Effector CD4-positive, alpha-beta T cell (primary cell): Measurements from ENCODE around the gene GYPC.
"Not testable (repeated sequence)": the region's sequence is repeated elsewhere in the genome, so short reads cannot be mapped to it uniquely, and the experiment has no call there.

Experiments
- DNase-seq: peaks from one replicate; pipeline ENCODE4 v3.0.0-alpha.2; 2020

Gene GYPC

DNA sequence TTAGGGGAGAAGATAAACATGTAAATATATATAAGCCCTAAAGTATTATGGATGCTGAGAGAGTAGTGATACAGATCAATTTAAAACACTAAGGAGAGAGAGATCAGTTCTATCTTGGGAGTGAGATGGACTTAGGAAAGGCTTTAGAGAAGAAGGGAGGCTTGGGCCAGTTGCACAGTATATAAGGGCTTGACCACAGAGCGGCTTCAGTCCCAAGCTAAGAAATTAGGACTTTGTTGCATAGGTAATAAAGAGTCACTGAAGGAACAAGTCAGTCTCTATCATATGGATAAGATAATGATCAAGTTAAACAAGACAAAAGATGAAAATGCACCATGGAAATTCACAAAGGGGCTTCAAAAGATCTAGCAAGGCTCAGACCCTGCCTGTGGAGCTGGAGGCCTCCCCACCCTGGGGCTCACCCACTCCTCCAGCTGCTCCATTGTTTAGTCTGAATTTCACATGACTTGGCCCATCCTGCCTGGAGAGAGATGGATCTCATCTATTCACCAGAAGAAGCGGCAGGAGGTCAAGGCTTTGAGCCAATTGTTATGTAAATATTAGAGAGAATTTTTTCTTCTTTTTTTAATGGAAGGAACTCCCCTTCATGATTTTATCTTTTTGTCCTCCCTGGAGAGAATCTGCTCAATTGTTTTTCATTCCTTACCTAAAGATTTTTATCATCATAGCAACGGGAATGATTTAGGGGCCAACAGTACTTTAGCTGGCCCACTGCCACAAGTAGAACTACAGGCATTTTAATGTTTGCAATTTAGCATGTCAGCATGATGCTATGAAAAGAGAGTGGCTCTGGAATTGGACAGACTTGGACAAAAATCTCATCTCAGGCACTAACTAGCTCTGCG, 44.0 kb downstream of the GYPC start:
- DNase-seq, result no peak

- no peak for DNase-seq
These were observed 44.7 kb downstream of the GYPC start for GRCh38 chr2:126700677-126701076.

- no peak for DNase-seq
These were observed 47.4 kb downstream of the GYPC start for GRCh38 chr2:126703311-126703710.

DNA sequence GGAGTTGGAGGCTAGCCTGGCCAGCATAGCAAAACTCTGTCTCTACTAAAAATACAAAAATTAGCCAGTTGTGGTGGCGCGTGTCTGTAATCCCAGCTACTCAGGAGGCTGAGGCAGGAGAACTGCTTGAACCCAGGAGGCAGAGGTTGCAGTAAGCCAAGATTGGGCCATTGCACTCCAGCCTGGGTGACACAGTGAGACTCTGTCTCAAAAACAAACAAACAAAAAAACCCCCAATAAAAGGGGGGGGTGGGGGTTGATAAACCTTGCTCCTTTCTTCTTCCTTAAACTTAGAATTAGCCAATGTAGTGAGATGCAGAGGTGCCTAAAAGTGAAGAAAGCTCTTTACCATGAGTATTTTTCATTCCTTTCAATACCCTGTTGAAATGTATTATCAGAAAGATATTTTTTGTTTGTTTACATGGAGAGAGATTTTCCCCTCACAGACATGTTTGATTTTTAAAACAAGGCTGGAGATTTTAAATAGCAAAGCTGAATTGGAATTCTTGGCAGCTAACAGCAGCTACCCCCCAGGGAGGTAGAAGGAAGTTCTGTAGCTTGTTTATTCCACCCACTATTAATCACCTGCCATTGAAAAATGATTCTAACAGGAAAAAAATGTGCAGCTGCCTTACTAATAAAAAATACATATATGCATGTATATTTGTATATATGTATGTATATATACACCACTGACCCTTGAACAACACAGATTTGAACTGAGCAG, 48.6 kb downstream of the GYPC start:
- no peak for DNase-seq

DNA sequence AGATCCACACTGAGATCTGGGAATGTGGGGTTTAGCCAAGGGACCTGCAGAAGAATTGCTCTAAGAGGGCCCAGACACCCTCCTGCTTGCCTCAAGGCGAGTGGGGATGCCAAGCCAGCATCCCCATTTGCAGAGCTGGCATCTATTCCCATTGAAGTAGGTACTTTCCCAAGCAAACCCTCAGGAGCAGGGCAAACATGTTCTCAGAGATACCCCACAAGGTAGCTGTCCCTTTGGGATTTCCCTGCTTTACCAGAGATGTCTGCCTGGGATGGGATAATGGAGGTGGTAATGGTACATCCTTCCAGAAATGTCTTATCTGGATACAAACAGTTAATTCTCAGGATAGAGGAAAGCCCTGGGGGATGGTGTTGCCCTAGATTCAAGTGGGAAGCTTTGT, 51.2 kb downstream of the GYPC start:
- no peak for DNase-seq

- no peak for DNase-seq
These were observed 52.0 kb downstream of the GYPC start for GRCh38 chr2:126707941-126708340.

GRCh38 chr2:126714191-126714965, 58.4 kb downstream of the GYPC start:
- no peak for DNase-seq

- DNase-seq, result no peak
These were observed 59.2 kb downstream of the GYPC start for GRCh38 chr2:126715111-126715510.

- no peak for DNase-seq
These were observed 59.8 kb downstream of the GYPC start for GRCh38 chr2:126715576-126716406.

DNA sequence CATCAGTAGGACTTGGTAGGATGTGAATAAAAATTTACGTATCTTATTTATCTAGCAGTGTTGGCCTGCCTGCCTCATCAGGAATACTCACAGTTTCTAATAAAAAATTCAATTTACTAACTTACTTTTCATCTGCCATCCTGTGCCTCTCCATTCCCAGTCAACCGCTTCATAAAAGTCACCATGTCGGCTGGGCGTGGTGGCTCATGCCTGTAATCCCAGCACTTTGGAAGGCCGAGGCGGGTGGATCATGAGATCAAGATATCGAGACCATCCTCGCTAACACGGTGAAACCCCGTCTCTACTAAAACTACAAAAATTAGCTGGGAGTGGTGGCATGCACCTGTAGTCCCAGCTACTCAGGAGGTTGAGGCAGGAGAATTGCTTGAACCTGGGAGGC, 61.3 kb downstream of the GYPC start:
- DNase-seq, result not testable (repeated sequence)

GRCh38 chr2:126717928-126718327, 62.0 kb downstream of the GYPC start:
- no peak for DNase-seq

DNA sequence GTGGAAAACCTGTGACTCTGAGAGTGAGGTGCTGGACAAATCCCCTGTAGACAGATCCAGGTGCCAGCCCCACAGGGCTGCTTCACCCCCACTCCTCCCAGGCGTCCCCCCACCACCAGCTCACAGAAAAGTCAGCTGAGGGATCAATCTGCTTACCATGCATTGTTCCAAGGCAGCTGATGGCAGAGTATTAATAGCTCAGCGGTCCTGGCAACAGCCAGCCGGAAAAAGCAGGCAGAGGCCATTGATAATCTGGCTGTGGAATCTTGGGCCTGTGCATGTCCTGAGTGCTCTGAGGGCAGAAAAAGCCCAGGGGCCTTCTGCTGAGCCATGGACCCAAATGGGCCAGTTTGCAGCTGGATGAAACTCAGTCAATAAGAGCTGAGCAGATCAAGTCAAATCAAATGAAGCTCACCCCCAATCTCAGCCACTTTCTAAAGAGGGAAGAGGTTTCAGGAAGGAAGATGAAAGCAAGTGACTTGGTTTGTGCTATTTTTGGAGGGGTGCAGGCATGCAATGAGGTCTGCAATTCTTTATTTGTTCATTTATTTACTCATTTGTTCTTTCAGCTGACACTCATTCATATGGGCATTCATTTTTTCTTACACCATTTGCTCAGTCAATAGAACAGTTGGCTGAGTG, 63.4 kb downstream of the GYPC start:
- no peak for DNase-seq

GRCh38 chr2:126719833-126720351, 63.9 kb downstream of the GYPC start:
- no peak for DNase-seq

DNA sequence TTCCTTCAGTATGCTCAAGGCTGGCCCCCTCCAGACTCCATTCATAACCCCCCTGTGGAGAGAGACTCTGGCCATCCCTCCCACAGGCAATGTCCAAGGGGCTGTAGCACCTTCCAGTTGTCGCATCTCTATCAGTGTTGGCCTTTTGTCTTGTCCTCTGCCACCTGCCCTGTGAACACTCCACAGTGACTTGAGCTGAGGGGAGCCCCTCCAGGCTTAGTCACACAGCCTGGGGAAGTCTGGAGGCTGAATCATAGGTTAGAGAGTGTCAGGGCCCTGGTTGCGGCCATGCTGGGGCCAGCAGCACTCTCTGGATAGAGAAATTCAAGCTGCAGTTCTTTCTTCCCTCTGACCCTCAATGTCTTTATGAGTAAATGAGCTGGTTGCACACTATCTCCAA, 64.7 kb downstream of the GYPC start:
- DNase-seq, result no peak

DNA sequence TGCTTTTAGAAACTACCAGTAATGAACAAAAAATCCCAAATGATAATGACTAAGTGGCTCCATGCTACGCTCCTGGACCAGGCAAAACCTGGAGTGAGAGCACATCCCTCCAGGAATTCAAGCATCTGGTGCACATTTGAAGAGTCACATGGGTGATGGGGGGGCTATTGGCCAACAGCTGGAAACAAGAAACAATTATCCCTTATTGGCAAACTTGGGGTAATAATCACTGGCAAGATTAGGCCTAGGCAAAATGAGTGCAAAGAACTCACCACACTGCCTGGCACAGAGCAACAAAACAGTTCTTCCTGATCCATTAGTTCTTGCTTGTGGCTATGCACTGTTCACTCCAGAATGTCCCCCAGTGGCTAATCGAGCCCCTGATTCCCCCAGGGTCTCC, 66.1 kb downstream of the GYPC start:
- DNase-seq, result no peak

DNA sequence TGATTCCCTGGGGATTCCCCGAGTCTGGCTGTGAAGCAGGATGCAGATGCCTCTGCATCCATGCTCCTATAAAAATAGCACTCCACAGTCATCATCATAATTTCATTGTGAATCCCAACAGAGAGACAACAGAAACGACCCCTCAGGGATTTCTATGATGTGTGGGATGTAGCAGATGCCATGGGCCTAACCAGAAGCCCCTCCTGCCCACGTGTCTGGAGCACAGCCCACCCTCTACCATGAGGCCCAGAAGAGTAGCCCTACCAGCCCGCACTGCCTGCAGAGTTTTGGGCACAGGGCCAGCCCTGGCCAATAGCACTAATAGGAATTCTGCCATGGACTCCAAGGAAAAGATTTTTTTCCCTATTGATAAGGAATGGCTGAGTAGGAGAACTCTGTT, 66.6 kb downstream of the GYPC start:
- no peak for DNase-seq

DNA sequence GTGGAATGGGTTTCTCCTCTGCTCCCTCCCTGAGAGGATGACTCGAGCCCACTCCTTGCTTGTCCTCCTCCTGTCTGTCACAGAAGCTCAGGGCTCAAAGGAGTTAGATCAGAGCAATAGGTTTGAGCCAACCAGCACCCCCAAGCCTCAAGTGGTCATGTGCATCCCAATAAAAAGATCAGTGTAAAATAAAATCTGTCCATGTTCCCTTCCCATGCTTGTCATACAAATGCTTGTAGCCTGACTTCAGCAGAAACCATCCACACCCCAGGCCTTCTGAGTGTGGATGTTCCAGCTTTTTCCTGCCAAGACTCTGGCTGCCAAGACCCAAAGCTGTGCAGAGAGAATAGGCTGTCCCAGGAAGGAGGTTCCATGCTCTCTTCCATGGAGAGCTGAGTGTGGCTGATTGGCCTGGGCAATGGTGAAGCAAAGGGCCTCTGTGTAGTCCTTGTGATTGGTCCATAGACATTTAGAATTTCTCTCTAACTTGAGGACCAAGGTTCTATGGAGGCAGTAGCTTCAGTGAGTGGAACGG, 67.4 kb downstream of the GYPC start:
- DNase-seq, result no peak

DNA sequence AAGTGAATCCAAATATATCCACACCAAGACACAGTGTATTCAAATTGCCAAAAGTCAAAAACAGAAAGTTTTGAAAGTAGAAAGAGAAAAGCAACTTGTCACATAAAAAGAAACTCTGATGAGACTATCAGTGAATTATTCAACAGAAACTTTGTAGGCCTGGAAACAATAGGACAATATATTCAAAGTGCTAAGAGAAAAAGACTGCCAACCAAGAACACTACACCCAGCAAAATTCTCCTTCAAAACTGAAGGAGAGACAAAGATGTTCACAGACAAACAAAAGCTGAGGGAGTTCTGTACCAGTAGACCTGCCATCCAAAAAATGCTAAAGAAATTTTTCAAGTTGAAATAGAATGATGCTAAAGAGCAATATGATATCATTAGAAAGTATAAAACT, 69.6 kb downstream of the GYPC start:
- DNase-seq, result no peak

GRCh38 chr2:126729896-126730295, 73.9 kb downstream of the GYPC start:
- no peak for DNase-seq

- no peak for DNase-seq
These were observed 74.7 kb downstream of the GYPC start for GRCh38 chr2:126730655-126731054.

GRCh38 chr2:126731353-126731752, 75.4 kb downstream of the GYPC start:
- DNase-seq, result no peak
